ENCODE measurements around the gene PTPN11. TPM values are rescaled to one million over a fixed set of nuclear protein-coding genes. Genes with fewer than 3 reads are reported as not detected.

PTPN11 gene
- total and polyA plus RNA-seq, 4 donors, result 33.7 to 73.3 (median 36.4) TPM

DNA sequence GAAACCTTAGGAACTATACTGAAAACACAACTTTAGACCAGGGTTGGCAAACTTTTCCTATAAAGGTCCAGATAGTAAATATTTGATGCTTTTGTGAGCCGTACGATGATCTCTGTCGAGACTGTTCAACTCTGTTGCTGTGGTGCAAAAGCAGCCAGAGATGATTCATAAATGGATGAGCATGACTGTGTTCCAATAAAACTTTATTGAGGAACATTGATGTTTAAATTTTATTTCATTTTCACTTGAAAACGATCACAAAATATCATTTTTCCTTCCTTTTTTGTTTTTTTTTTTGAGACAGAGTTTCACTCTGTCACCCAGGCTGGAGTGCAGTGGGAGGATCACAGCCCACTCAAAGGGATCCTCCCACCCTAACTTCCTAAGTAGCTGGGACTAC is 105.5 kb downstream of the PTPN11 start (continued):
- TF ChIP-seq MAX (IDR thresholded peaks at IDR 0.05) (no peak), HNF4G (IDR thresholded peaks at IDR 0.05) (no peak), FOXA2 (IDR thresholded peaks at IDR 0.05) (no peak), JUND (IDR thresholded peaks at IDR 0.05) (no peak), RXRA (IDR thresholded peaks at IDR 0.05) (no peak)

- Histone ChIP-seq H3K9ac (ENCODE audit: low read depth in 1 of 2, low read length in 2 of 2) (no peak overlapping the region), H3K27me3 (ENCODE audit: control insufficient read depth in 4 of 4, insufficient read depth in 4 of 4, low read length in 3 of 4) (no peaks in the 10 kb centered on the region), H3K4me1 (ENCODE audit: control insufficient read depth in 4 of 4, insufficient read depth in 4 of 4, low read length in 3 of 4) (no peaks in the 10 kb centered on the region), H3K4me3 (ENCODE audit: low read depth in 1 of 3, low read length in 3 of 3) (no peak overlapping the region), H3K27ac (ENCODE audit: low read depth in 1 of 2, low read length in 2 of 2) (no peak overlapping the region), H3K9me3 (ENCODE audit: control insufficient read depth in 4 of 4, low read length in 3 of 4) (no peaks in the 10 kb centered on the region), H3K36me3 (ENCODE audit: control insufficient read depth in 4 of 4, insufficient read depth in 3 of 4, low read depth in 1 of 4, low read length in 3 of 4) (no peaks in the 10 kb centered on the region)
- DNase-seq (ENCODE audit: low spot score), result no peak
- no peak for TF ChIP-seq RAD21 (IDR thresholded peaks at IDR 0.05)
- no peak for TF ChIP-seq TAF1 (conservative IDR thresholded peaks at IDR 0.05)
- TF ChIP-seq GABPA (IDR thresholded peaks at IDR 0.05 in 1 of 2, conservative IDR thresholded peaks at IDR 0.05 in 1 of 2), result no peak
- 80% methylated on average over 5 of the region's 5 CpGs for WGBS
Observed at GRCh38 chr12:112524676-112525425, 106.1 kb downstream of the PTPN11 start.

- H3K9ac ChIP-seq (ENCODE audit: low read depth in 1 of 2, low read length in 2 of 2), result no peak overlapping the region
- H3K36me3 ChIP-seq (ENCODE audit: control insufficient read depth in 4 of 4, insufficient read depth in 3 of 4, low read depth in 1 of 4, low read length in 3 of 4), result no peaks in the 10 kb centered on the region
- no peak for DNase-seq (ENCODE audit: low spot score)
- no peak overlapping the region for H3K4me3 ChIP-seq (ENCODE audit: low read depth in 1 of 3, low read length in 3 of 3)
- no peaks in the 10 kb centered on the region for H3K9me3 ChIP-seq (ENCODE audit: control insufficient read depth in 4 of 4, low read length in 3 of 4)
- 93% methylated on average over 6 of the region's 6 CpGs for WGBS
- H3K27me3 ChIP-seq (ENCODE audit: control insufficient read depth in 4 of 4, insufficient read depth in 4 of 4, low read length in 3 of 4), result no peaks in the 10 kb centered on the region
- TF ChIP-seq, protein P1, sequence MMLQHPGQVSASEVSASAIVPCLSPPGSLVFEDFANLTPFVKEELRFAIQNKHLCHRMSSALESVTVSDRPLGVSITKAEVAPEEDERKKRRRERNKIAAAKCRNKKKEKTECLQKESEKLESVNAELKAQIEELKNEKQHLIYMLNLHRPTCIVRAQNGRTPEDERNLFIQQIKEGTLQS (IDR thresholded peaks at IDR 0.05), result no peak
- no peak for TF ChIP-seq GABPA (IDR thresholded peaks at IDR 0.05 in 1 of 2, conservative IDR thresholded peaks at IDR 0.05 in 1 of 2)
- TF ChIP-seq MAX (IDR thresholded peaks at IDR 0.05), result no peak
- TF ChIP-seq YY1 (IDR thresholded peaks at IDR 0.05), result no peak
- TF ChIP-seq NR2F2 (IDR thresholded peaks at IDR 0.05), result no peak
- TF ChIP-seq SP1 (IDR thresholded peaks at IDR 0.05), result no peak
- TF ChIP-seq, protein P2, sequence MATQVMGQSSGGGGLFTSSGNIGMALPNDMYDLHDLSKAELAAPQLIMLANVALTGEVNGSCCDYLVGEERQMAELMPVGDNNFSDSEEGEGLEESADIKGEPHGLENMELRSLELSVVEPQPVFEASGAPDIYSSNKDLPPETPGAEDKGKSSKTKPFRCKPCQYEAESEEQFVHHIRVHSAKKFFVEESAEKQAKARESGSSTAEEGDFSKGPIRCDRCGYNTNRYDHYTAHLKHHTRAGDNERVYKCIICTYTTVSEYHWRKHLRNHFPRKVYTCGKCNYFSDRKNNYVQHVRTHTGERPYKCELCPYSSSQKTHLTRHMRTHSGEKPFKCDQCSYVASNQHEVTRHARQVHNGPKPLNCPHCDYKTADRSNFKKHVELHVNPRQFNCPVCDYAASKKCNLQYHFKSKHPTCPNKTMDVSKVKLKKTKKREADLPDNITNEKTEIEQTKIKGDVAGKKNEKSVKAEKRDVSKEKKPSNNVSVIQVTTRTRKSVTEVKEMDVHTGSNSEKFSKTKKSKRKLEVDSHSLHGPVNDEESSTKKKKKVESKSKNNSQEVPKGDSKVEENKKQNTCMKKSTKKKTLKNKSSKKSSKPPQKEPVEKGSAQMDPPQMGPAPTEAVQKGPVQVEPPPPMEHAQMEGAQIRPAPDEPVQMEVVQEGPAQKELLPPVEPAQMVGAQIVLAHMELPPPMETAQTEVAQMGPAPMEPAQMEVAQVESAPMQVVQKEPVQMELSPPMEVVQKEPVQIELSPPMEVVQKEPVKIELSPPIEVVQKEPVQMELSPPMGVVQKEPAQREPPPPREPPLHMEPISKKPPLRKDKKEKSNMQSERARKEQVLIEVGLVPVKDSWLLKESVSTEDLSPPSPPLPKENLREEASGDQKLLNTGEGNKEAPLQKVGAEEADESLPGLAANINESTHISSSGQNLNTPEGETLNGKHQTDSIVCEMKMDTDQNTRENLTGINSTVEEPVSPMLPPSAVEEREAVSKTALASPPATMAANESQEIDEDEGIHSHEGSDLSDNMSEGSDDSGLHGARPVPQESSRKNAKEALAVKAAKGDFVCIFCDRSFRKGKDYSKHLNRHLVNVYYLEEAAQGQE (IDR thresholded peaks at IDR 0.05), result no peak
- no peak for TF ChIP-seq EGR1 (IDR thresholded peaks at IDR 0.05; ENCODE audit: low read depth in 2 of 2)
- no peak overlapping the region for H3K27ac ChIP-seq (ENCODE audit: low read depth in 1 of 2, low read length in 2 of 2)
- no peaks in the 10 kb centered on the region for H3K4me1 ChIP-seq (ENCODE audit: control insufficient read depth in 4 of 4, insufficient read depth in 4 of 4, low read length in 3 of 4)
Observed at GRCh38 chr12:112525426-112525809, 106.7 kb downstream of the PTPN11 start.

Data from liver (tissue), 9 donors.